Activated CD8-positive, alpha-beta T cell treated with anti-CD3 and anti-CD28 coated beads for 36 hours (primary cell): Measurements from ENCODE around the gene UBE2S. TPM values are rescaled to one million over a fixed set of nuclear protein-coding genes. Genes with fewer than 3 reads are reported as not detected.

ENCODE experiments used
- ATAC-seq: fragments of 200-7000 bp; cut with Tn5 transposase; one replicate; pipeline ENCODE4 v1.10.0; 2021; ENCODE audit warnings: mild to moderate bottlenecking, moderate library complexity
- CTCF ChIA-PET: fragments of 350-600 bp; sonication (Branson Sonifier 250); formaldehyde crosslinking; loops from one replicate; lab custom pipeline; 2021; ENCODE audit warnings: antibody characterized with exemption; lab: Charles Lee
- POLR2A ChIA-PET: fragments of 350-600 bp; sonication (Branson Sonifier 250); formaldehyde crosslinking; loops from one replicate; lab custom pipeline; 2021; ENCODE audit warnings: antibody characterized with exemption; lab: Charles Lee
- DNase-seq: peaks from one replicate; pipeline ENCODE4 v3.0.0-alpha.2; 2020
- H3K27ac Mint-ChIP-seq: one replicate; pipeline ENCODE4 v1.8.0; 2021; ENCODE audit warnings: mild to moderate bottlenecking, mixed read lengths
- H3K27me3 Mint-ChIP-seq: one replicate; pipeline ENCODE4 v1.8.0; 2021; ENCODE audit warnings: mixed read lengths
- H3K36me3 Mint-ChIP-seq: one replicate; pipeline ENCODE4 v1.8.0; 2021; ENCODE audit warnings: low read depth, mixed read lengths
- H3K4me1 Mint-ChIP-seq: one replicate; pipeline ENCODE4 v1.8.0; 2021; ENCODE audit warnings: low read depth, mixed read lengths
- H3K4me3 Mint-ChIP-seq: one replicate; pipeline ENCODE4 v1.8.0; 2021; ENCODE audit warnings: mild to moderate bottlenecking, moderate library complexity, mixed read lengths
- H3K9me3 Mint-ChIP-seq: one replicate; pipeline ENCODE4 v1.8.0; 2021; ENCODE audit warnings: mixed read lengths
- CTCF ChIP-seq: fragments of 200-600 bp; IDR thresholded peaks from one replicate; pipeline ENCODE4 v1.8.0; 2022; ENCODE audit warnings: antibody characterized with exemption, mild to moderate bottlenecking
- intact Hi-C: fragments of 100-400 bp; cut with micrococcal nuclease; formaldehyde crosslinking; loops from one replicate; pipeline ENCODE4 v1.10.0; 2022
- total RNA-seq, 2 experiments: library from RNA; stranded (reverse); gene quantifications; one replicate each; pipeline ENCODE4 v1.2.3, GENCODE V29; 2021

The UBE2S gene
- total RNA-seq, 2 experiments from 2014 or later: 229 to 241 TPM

- intact Hi-C loops: loop anchor here (5.0 kb wide), 1 partner anchor 132 kb away; the partner anchor contains the start of gene PPP6R1
Observed at GRCh38 chr19:55389386-55390317, 17.9 kb downstream of the UBE2S start.

GRCh38 chr19:55387736-55388497, 19.7 kb downstream of the UBE2S start:
- ATAC-seq (no peak), DNase-seq (no peak)
- Mint-ChIP-seq H3K27me3 (no peaks in the 10 kb centered on the region), H3K36me3 (peaks cover 48% of the 10 kb centered on the region), H3K4me1 (peaks cover 40% of the 10 kb centered on the region), H3K27ac (peak overlapping the region; percentile 99), H3K9me3 (no peaks in the 10 kb centered on the region), H3K4me3 (peak overlapping the region; percentile 99)
- CTCF ChIA-PET: interaction anchor here (0.7 to 1.7 kb wide), 2 partner anchors 15 to 86 kb away, joined by 3 to 5 read pairs; no protein-coding TSS in a partner anchor
- no peak for TF ChIP-seq CTCF
- POLR2A ChIA-PET: interaction anchor here (0.5 to 10.2 kb wide), 13 partner anchors 11 to 132 kb away, joined by 3 to 217 read pairs (median 5); partner anchors contain the start of genes HSPBP1, UBE2S and ZNF628
- intact Hi-C loops: loop anchor here (5.0 kb wide), 1 partner anchor 131 kb away; the partner anchor contains the start of gene PPP6R1

More at GRCh38 chr19:55389386-55390317, 17.9 kb downstream of the UBE2S start:
- Mint-ChIP-seq H3K4me1 (peaks cover 36% of the 10 kb centered on the region), H3K36me3 (peaks cover 48% of the 10 kb centered on the region), H3K4me3 (peak overlapping the region; percentile 29), H3K27me3 (no peaks in the 10 kb centered on the region), H3K9me3 (no peaks in the 10 kb centered on the region), H3K27ac (peak overlapping the region; percentile 68)
- CTCF ChIA-PET: no interaction called here
- no peak for TF ChIP-seq CTCF
- no peak for DNase-seq
- POLR2A ChIA-PET: interaction anchor here (0.7 to 10.2 kb wide), 13 partner anchors 10 to 233 kb away, joined by 3 to 217 read pairs (median 4); partner anchors contain the start of gene UBE2S
- ATAC-seq: no peak

GRCh38 chr19:55386493-55386971, 21.1 kb downstream of the UBE2S start:
- Mint-ChIP-seq H3K27ac (peak overlapping the region; percentile 99), H3K36me3 (peaks cover 57% of the 10 kb centered on the region), H3K27me3 (no peaks in the 10 kb centered on the region), H3K4me3 (peak overlapping the region; percentile 99), H3K4me1 (peaks cover 53% of the 10 kb centered on the region), H3K9me3 (no peaks in the 10 kb centered on the region)
- ChIA-PET POLR2A (interaction anchor here (0.5 to 10.2 kb wide), 11 partner anchors 8 to 133 kb away, joined by 3 to 217 read pairs (median 4); partner anchors contain the start of genes HSPBP1, UBE2S and ZNF628), CTCF (interaction anchor here (1.7 kb wide), 1 partner anchor 85 kb away, joined by 5 read pairs; no protein-coding TSS in a partner anchor)
- no peak for DNase-seq
- TF ChIP-seq CTCF: no peak
- intact Hi-C loops: loop anchor here (5.0 kb wide), 1 partner anchor 129 kb away; the partner anchor contains the start of gene PPP6R1
- no peak for ATAC-seq

- DNase-seq (peak; percentile 98), ATAC-seq (peak; percentile 84)
- Mint-ChIP-seq H3K4me1 (peaks cover 53% of the 10 kb centered on the region), H3K27me3 (no peaks in the 10 kb centered on the region), H3K36me3 (peaks cover 59% of the 10 kb centered on the region), H3K27ac (peak within 1 kb of the TSS; percentile 99), H3K4me3 (peak within 1 kb of the TSS; percentile 99), H3K9me3 (no peaks in the 10 kb centered on the region)
- ChIA-PET POLR2A (interaction anchor here (0.5 to 10.2 kb wide), 8 partner anchors 8 to 130 kb away, joined by 3 to 217 read pairs (median 5); partner anchors contain the start of gene UBE2S), CTCF (interaction anchor here (1.7 kb wide), 1 partner anchor 84 kb away, joined by 5 read pairs; no protein-coding TSS in a partner anchor)
- intact Hi-C loops: loop anchor here (5.0 kb wide), 1 partner anchor 129 kb away; the partner anchor contains the start of gene PPP6R1
- no peak for TF ChIP-seq CTCF
Observed at GRCh38 chr19:55385724-55386492, 21.7 kb downstream of the UBE2S start, which contains the start of gene RPL28. RPL28 (plus strand) TSS chr19:55385932; CDS start chr19:55386358, 426 bp downstream.
